HepG2 (cell line): ENCODE results near the gene VWA2. TPM values are rescaled to one million over a fixed set of nuclear protein-coding genes. Genes with fewer than 3 reads are reported as not detected.

Experiments used
- ATAC-seq: fragments of 200-7000 bp; cut with Tn5 transposase; 3 replicates; pipeline ENCODE4 v1.9.1; 2020; ENCODE audit warnings: mild to moderate bottlenecking, moderate library complexity
- BruUV-seq: library from RNA; stranded (reverse); fragments of 400-500 nt; replicated peaks from 2 replicates; lab custom pipeline; 2021; lab: Mats Ljungman, UMichigan
- CTCF ChIA-PET: fragments of 300-600 bp; formaldehyde crosslinking; extraction: SDS; loops from one replicate; lab custom pipeline; 2021; ENCODE audit warnings: low total read pairs, inconsistent platforms, low intra/inter-chr PET ratio; lab: Yijun Ruan, JAX
- POLR2A ChIA-PET: fragments of 350-600 bp; sonication (Branson Sonifier 250); formaldehyde crosslinking; loops from one replicate; lab custom pipeline; 2020; ENCODE audit warnings: antibody characterized with exemption, inconsistent platforms; lab: Yijun Ruan, JAX
- DNase-seq: peaks from one replicate; pipeline ENCODE4 v3.0.0-alpha.2; 2015; ENCODE audit warnings: low spot score
- FAIRE-seq: peaks from 3 replicates; lab custom pipeline; 2011; peaks lifted over from hg19 to GRCh38; lab: Jason Lieb, UNC
- H2AFZ ChIP-seq: one replicate; pipeline ENCODE4 v1.6.1; 2011; ENCODE audit warnings: low read length, inconsistent platforms
- H3K27ac ChIP-seq: fragments of 300-600 bp; 3 replicates; pipeline ENCODE4 v1.8.0; 2011; ENCODE audit warnings: mixed run types, mild to moderate bottlenecking, mixed read lengths, low read length, inconsistent platforms; ENCODE audit not compliant: insufficient read depth; ENCODE audit errors: extremely low read length
- H3K27me3 ChIP-seq, 2 experiments: fragments of 200-600 bp in 1 of 2; 2 replicates in 1 of 2; 3 replicates in 1 of 2; pipeline versions ENCODE4 v1.6.0 to v1.8.0; 2011; ENCODE audit warnings: low read length in 2 of 2, mild to moderate bottlenecking in 2 of 2, moderate library complexity in 2 of 2, inconsistent platforms in 1 of 2; ENCODE audit not compliant: insufficient read depth in 2 of 2, control insufficient read depth in 1 of 2
- H3K36me3 ChIP-seq, 2 experiments: fragments of 200-600 bp in 1 of 2; replicated peaks in 1 of 2; 2 replicates in 1 of 2; 3 replicates in 1 of 2; pipeline versions ENCODE4 v1.5.1 to v1.8.0; 2011; ENCODE audit warnings: low read length in 2 of 2, inconsistent platforms in 1 of 2; ENCODE audit not compliant: insufficient read depth in 2 of 2, control insufficient read depth in 1 of 2
- H3K4me1 ChIP-seq: 2 replicates; pipeline ENCODE4 v1.5.1; 2012; ENCODE audit warnings: low read length, inconsistent platforms; ENCODE audit not compliant: insufficient read depth
- H3K4me2 ChIP-seq: 2 replicates; pipeline ENCODE4 v1.6.0; 2011; ENCODE audit warnings: low read depth, low read length, inconsistent platforms
- H3K4me3 ChIP-seq, 3 experiments: fragments of 200-600 bp in 1 of 3; sonication (generic), shearing (Covaris generic) in 1 of 3; replicated peaks in 1 of 3; 2 replicates each; pipeline ENCODE4 v1.5.1; 2011 to 2016; ENCODE audit warnings: low read length in 3 of 3, inconsistent platforms in 2 of 3, low read depth in 2 of 3, mild to moderate bottlenecking in 2 of 3, control low read depth in 1 of 3, mixed read lengths in 1 of 3; ENCODE audit not compliant: insufficient read depth in 1 of 3
- H3K79me2 ChIP-seq: one replicate; pipeline ENCODE4 v1.6.1; 2011; ENCODE audit warnings: low read length, inconsistent platforms; ENCODE audit not compliant: insufficient read depth
- H3K9ac ChIP-seq: 2 replicates; pipeline ENCODE4 v1.6.0; 2011; ENCODE audit warnings: mild to moderate bottlenecking, low read depth, low read length, inconsistent platforms; ENCODE audit not compliant: insufficient read depth
- H3K9me3 ChIP-seq: 2 replicates; pipeline ENCODE4 v1.5.1; 2012; ENCODE audit warnings: mild to moderate bottlenecking, low read length
- H4K20me1 ChIP-seq: 2 replicates; pipeline ENCODE4 v1.6.0; 2011; ENCODE audit warnings: inconsistent platforms, mild to moderate bottlenecking, low read length, moderate library complexity; ENCODE audit not compliant: insufficient read depth
- ARID3A ChIP-seq: IDR thresholded peaks from 2 replicates; pipeline ENCODE4 v1.6.1; 2012; ENCODE audit warnings: low read depth, low read length, improper control_type of control experiment
- MAFF ChIP-seq: IDR thresholded peaks from 2 replicates; pipeline ENCODE4 v1.6.1; 2011; ENCODE audit warnings: low read depth, low read length, improper control_type of control experiment
- MAFK ChIP-seq, 2 experiments: IDR thresholded peaks in 1 of 2; conservative IDR thresholded peaks in 1 of 2; 2 replicates each; pipeline ENCODE4 v1.6.1; 2011; ENCODE audit warnings: improper control_type of control experiment in 2 of 2, low read length in 2 of 2
- MBNL3 ChIP-seq: fragments of 250-450 bp; sonication (Bioruptor Pico); conservative IDR thresholded peaks from 2 replicates; pipeline ENCODE4 v1.8.0; 2022; ENCODE audit warnings: mild to moderate bottlenecking, inconsistent platforms
- SP5 ChIP-seq: IDR thresholded peaks from 2 replicates; pipeline ENCODE4 v1.6.1; 2016; ENCODE audit warnings: low read depth, borderline replicate concordance
- WGBS: methylation state at CpG from one replicate; pipeline ENCODE4 v1.1.6; 2017; ENCODE audit warnings: low lambda C conversion rate; 5-methylcytosine and 5-hydroxymethylcytosine counted together
- in situ Hi-C: cut with HindIII; loops from 2 replicates; pipeline ENCODE4 v1.10.0; 2017; ENCODE audit warnings: low pct_unique_long_range_greater_than_20kb; ENCODE audit not compliant: extremely low pct_ligation_motif_present
- intact Hi-C: fragments of 100-400 bp; cut with micrococcal nuclease; formaldehyde crosslinking; loops from one replicate; pipeline ENCODE4 v1.10.0; 2022; ENCODE audit not compliant: unreplicated experiment
- polyA plus RNA-seq, 8 experiments: library from polyadenylated mRNA; depleted of rRNA in 3 of 8; stranded (reverse) in 7 of 8; unstranded in 1 of 8; fragments of >200 nt; fragmentation: Illumina TruSeq in 4 of 8; extraction: Trizol in 4 of 8; gene quantifications; 2 replicates each; pipeline versions ENCODE4 v1.2.1 to v1.2.3, GENCODE V29; 2011 to 2016; ENCODE audit warnings: low read depth in 4 of 8, missing spikeins in 1 of 8, mixed read lengths in 1 of 8; ENCODE audit not compliant: insufficient read depth in 1 of 8
- total RNA-seq, 5 experiments: library from RNA; depleted of rRNA; stranded (reverse); fragments of >200 nt; fragmentation: Illumina TruSeq; extraction: Trizol; gene quantifications; 2 replicates each; pipeline ENCODE4 v1.2.3, GENCODE V29; 2016; ENCODE audit warnings: low read depth in 1 of 5

The VWA2 gene
- total and polyA plus RNA-seq, 2 of the 13 experiments (the other 11 are each of a cell fraction or from before 2014, with no cell fraction given) = not detected

- Histone ChIP-seq H3K79me2 (no peaks in the 10 kb centered on the region), H3K4me2 (no peak overlapping the region), H3K36me3 (no peaks in the 10 kb centered on the region), H3K4me1 (no peaks in the 10 kb centered on the region), H3K27me3 (peaks cover 0 to 14% of the 10 kb centered on the region in 2 experiments; a peak in 2 of 5 replicates), H3K27ac (no peak overlapping the region), H3K4me3 (no peak overlapping the region), H3K9ac (no peak overlapping the region), H2AFZ (no peak overlapping the region), H3K9me3 (no peaks in the 10 kb centered on the region), H4K20me1 (no peaks in the 10 kb centered on the region)
- TF ChIP-seq MBNL3 (CRISPR knock-in tag) = no peak
- no peak for TF ChIP-seq ARID3A
- ATAC-seq = no peak
- CTCF ChIA-PET = no interaction called here
- FAIRE-seq = no peak
- 12% methylated on average over 3 of the region's 3 CpGs for WGBS
- no TSS peak for BruUV-seq
- DNase-seq = no peak
- POLR2A ChIA-PET = no interaction called here
- in situ Hi-C loops (no loop called here), intact Hi-C loops (no loop called here)
These were observed 10.9 kb upstream of the VWA2 start for GRCh38 chr10:114228156-114228555.

- BruUV-seq = no TSS peak
- CTCF ChIA-PET = no interaction called here
- Histone ChIP-seq H3K4me1 (no peaks in the 10 kb centered on the region), H3K4me3 (no peak overlapping the region), H3K27me3 (peaks cover 0 to 16% of the 10 kb centered on the region in 2 experiments; a peak in 1 of 5 replicates), H3K36me3 (no peaks in the 10 kb centered on the region)
- intact Hi-C loops = no loop called here
- ATAC-seq (no peak), DNase-seq (no peak)
- WGBS = 11% methylated on average over 4 of the region's 4 CpGs
- TF ChIP-seq MAFF (peak; percentile 99), MAFK (conservative IDR thresholded peaks at IDR 0.05 in 1 of 2, IDR thresholded peaks at IDR 0.05 in 1 of 2; ENCODE audit: low read length in 2 of 2) (peak; percentile 98 to 99), SP5 (CRISPR knock-in tag) (no peak)
- TF ChIP-seq, all 625 proteins: peak for 2
- H3K79me2 ChIP-seq = no peaks in the 10 kb centered on the region
- in situ Hi-C loops = no loop called here
- H3K27ac ChIP-seq = no peak overlapping the region
- H4K20me1 ChIP-seq = no peaks in the 10 kb centered on the region
- POLR2A ChIA-PET = no interaction called here
- H3K9ac ChIP-seq = no peak overlapping the region
- no peaks in the 10 kb centered on the region for H3K9me3 ChIP-seq
- no peak overlapping the region for H3K4me2 ChIP-seq
- no peak overlapping the region for H2AFZ ChIP-seq
- FAIRE-seq = no peak
These were observed 6.4 kb upstream of the VWA2 start for GRCh38 chr10:114232561-114233176.
